HEK293 (cell line): ENCODE data around the gene NINL.

Experiments
- GLI2 ChIP-seq: fragments of 450-650 bp; formaldehyde crosslinking; IDR thresholded peaks from 2 replicates; pipeline ENCODE4; 2017; ENCODE audit warnings: missing biosample characterization, missing genetic modification characterization, low read depth, borderline replicate concordance
- SP3 ChIP-seq: fragments of 450-650 bp; formaldehyde crosslinking; IDR thresholded peaks from 2 replicates; pipeline ENCODE4 v1.5.1; 2016; ENCODE audit warnings: missing biosample characterization, missing genetic modification characterization
- ZBTB21 ChIP-seq: fragments of 450-650 bp; formaldehyde crosslinking; IDR thresholded peaks from 2 replicates; pipeline ENCODE4 v1.5.1; 2017; ENCODE audit warnings: missing biosample characterization, missing genetic modification characterization
- ZBTB7A ChIP-seq: fragments of 450-650 bp; formaldehyde crosslinking; IDR thresholded peaks from 2 replicates; pipeline ENCODE4 v1.5.1; 2016; ENCODE audit warnings: low read depth, missing biosample characterization, missing genetic modification characterization
- ZNF132 ChIP-seq: fragments of 450-650 bp; formaldehyde crosslinking; IDR thresholded peaks from 2 replicates; pipeline ENCODE4 v1.5.1; 2017; ENCODE audit warnings: missing biosample characterization, missing genetic modification characterization, borderline replicate concordance
- ZNF169 ChIP-seq: fragments of 450-650 bp; formaldehyde crosslinking; IDR thresholded peaks from 2 replicates; pipeline ENCODE4 v1.5.1; 2016; ENCODE audit warnings: missing biosample characterization, missing genetic modification characterization
- ZNF174 ChIP-seq: fragments of 450-650 bp; formaldehyde crosslinking; IDR thresholded peaks from 2 replicates; pipeline ENCODE4 v1.5.0; 2017; ENCODE audit warnings: missing biosample characterization, mild to moderate bottlenecking, missing genetic modification characterization
- ZNF175 ChIP-seq: fragments of 450-650 bp; formaldehyde crosslinking; IDR thresholded peaks from 2 replicates; pipeline ENCODE4 v1.5.1; 2016; ENCODE audit warnings: missing biosample characterization, missing genetic modification characterization
- ZNF23 ChIP-seq: fragments of 450-650 bp; formaldehyde crosslinking; IDR thresholded peaks from 2 replicates; pipeline ENCODE4 v1.5.1; 2016; ENCODE audit warnings: missing biosample characterization, missing genetic modification characterization, borderline replicate concordance
- ZNF335 ChIP-seq: fragments of 450-650 bp; formaldehyde crosslinking; conservative IDR thresholded peaks from 2 replicates; pipeline ENCODE4 v1.5.1; 2016; ENCODE audit warnings: missing biosample characterization, missing genetic modification characterization
- ZNF548 ChIP-seq: fragments of 450-650 bp; formaldehyde crosslinking; IDR thresholded peaks from 2 replicates; pipeline ENCODE4 v1.5.1; 2016; ENCODE audit warnings: missing biosample characterization, missing genetic modification characterization
- ZNF560 ChIP-seq: fragments of 450-650 bp; formaldehyde crosslinking; IDR thresholded peaks from 2 replicates; pipeline ENCODE4 v1.5.1; 2017; ENCODE audit warnings: missing biosample characterization, missing genetic modification characterization, borderline replicate concordance
- ZNF629 ChIP-seq: fragments of 450-650 bp; formaldehyde crosslinking; IDR thresholded peaks from 2 replicates; pipeline ENCODE4 v1.5.1; 2017; ENCODE audit warnings: missing biosample characterization, missing genetic modification characterization
- ZNF658 ChIP-seq: fragments of 450-650 bp; formaldehyde crosslinking; IDR thresholded peaks from 2 replicates; pipeline ENCODE4; 2016; ENCODE audit warnings: missing biosample characterization, missing genetic modification characterization
- ZNF670 ChIP-seq: fragments of 450-650 bp; formaldehyde crosslinking; IDR thresholded peaks from 2 replicates; pipeline ENCODE4 v1.5.1; 2016; ENCODE audit warnings: missing biosample characterization, missing genetic modification characterization, low read depth
- TF ChIP-seq, protein P1 (sequence below): fragments of 450-650 bp; formaldehyde crosslinking; IDR thresholded peaks from 2 replicates; pipeline ENCODE4 v1.5.1; 2017; ENCODE audit warnings: missing biosample characterization, missing genetic modification characterization
- TF ChIP-seq, protein P2 (sequence below): fragments of 450-650 bp; formaldehyde crosslinking; conservative IDR thresholded peaks from 2 replicates; pipeline ENCODE4 v1.5.1; 2016; ENCODE audit warnings: low read depth, missing biosample characterization, missing genetic modification characterization
- TF ChIP-seq, protein P3 (sequence below): fragments of 450-650 bp; formaldehyde crosslinking; IDR thresholded peaks from 2 replicates; pipeline ENCODE4 v1.5.1; 2016; ENCODE audit warnings: missing biosample characterization, missing genetic modification characterization, borderline replicate concordance
- TF ChIP-seq, protein P4 (sequence below): fragments of 450-650 bp; formaldehyde crosslinking; IDR thresholded peaks from 2 replicates; pipeline ENCODE4 v1.5.1; 2016; ENCODE audit warnings: missing biosample characterization, missing genetic modification characterization

Gene NINL

DNA sequence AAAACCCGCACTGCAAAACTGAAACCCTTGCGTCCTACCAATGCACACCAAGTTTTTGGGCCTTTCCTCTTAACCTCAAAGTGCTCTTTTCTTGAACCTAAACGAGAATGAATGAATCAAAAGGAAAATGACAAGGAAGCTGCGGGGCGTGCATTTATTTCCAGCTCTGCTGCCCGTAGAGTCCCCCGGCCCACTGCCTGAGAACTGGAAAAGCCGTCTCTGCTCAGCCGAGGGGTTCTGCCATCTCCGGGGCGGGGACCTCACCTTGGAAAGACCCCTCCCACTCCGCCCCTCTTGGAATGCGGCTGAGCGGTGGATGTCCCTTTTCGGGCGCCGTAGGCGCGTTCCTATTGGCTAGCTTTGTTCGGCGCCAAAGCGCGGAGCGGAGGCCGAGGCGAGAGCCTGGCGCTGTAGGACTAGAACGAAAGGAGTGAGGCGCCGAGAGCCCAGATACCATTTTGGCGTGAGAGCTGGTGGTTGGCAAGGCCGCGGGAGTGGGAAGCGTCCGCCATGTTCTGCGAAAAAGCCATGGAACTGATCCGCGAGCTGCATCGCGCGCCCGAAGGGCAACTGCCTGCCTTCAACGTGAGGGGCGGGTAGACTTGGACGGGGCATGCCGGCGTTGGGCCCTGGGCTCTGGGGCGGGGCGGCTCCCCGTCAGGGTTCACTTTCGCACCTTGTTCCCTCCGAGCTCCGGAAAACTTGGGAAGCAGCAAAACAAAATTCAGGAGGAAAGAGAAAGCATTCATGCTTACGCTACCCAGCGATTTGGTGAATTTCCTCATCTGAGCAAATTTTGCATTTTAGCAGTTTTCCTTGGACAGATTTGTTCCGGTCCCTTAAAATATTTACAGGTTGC lies 177.8 kb downstream of the NINL start, which contains the start of gene GINS1 (continued):
- TF ChIP-seq, protein P1, sequence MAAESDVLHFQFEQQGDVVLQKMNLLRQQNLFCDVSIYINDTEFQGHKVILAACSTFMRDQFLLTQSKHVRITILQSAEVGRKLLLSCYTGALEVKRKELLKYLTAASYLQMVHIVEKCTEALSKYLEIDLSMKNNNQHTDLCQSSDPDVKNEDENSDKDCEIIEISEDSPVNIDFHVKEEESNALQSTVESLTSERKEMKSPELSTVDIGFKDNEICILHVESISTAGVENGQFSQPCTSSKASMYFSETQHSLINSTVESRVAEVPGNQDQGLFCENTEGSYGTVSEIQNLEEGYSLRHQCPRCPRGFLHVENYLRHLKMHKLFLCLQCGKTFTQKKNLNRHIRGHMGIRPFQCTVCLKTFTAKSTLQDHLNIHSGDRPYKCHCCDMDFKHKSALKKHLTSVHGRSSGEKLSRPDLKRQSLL (tag by site-specific recombination) = peak; percentile 61; the same call in 1 of the 2 replicates
- TF ChIP-seq ZNF560 (no peak), GLI2 (no peak), ZNF23 (tag by site-specific recombination) (no peak), ZNF670 (tag by site-specific recombination) (no peak), ZBTB21 (tag by site-specific recombination) (no peak), ZNF548 (tag by site-specific recombination) (no peak), ZNF658 (tag by site-specific recombination) (no peak), ZNF175 (tag by site-specific recombination) (no peak), ZNF629 (tag by site-specific recombination) (peak; percentile 54; the same call in 1 of the 2 replicates), ZNF335 (tag by site-specific recombination) (peak; percentile 97), ZNF174 (tag by site-specific recombination) (no peak), SP3 (tag by site-specific recombination) (peak; percentile 92), ZBTB7A (tag by site-specific recombination) (peak; percentile 87), ZNF169 (no peak), ZNF132 (no peak)
- TF ChIP-seq, protein P2, sequence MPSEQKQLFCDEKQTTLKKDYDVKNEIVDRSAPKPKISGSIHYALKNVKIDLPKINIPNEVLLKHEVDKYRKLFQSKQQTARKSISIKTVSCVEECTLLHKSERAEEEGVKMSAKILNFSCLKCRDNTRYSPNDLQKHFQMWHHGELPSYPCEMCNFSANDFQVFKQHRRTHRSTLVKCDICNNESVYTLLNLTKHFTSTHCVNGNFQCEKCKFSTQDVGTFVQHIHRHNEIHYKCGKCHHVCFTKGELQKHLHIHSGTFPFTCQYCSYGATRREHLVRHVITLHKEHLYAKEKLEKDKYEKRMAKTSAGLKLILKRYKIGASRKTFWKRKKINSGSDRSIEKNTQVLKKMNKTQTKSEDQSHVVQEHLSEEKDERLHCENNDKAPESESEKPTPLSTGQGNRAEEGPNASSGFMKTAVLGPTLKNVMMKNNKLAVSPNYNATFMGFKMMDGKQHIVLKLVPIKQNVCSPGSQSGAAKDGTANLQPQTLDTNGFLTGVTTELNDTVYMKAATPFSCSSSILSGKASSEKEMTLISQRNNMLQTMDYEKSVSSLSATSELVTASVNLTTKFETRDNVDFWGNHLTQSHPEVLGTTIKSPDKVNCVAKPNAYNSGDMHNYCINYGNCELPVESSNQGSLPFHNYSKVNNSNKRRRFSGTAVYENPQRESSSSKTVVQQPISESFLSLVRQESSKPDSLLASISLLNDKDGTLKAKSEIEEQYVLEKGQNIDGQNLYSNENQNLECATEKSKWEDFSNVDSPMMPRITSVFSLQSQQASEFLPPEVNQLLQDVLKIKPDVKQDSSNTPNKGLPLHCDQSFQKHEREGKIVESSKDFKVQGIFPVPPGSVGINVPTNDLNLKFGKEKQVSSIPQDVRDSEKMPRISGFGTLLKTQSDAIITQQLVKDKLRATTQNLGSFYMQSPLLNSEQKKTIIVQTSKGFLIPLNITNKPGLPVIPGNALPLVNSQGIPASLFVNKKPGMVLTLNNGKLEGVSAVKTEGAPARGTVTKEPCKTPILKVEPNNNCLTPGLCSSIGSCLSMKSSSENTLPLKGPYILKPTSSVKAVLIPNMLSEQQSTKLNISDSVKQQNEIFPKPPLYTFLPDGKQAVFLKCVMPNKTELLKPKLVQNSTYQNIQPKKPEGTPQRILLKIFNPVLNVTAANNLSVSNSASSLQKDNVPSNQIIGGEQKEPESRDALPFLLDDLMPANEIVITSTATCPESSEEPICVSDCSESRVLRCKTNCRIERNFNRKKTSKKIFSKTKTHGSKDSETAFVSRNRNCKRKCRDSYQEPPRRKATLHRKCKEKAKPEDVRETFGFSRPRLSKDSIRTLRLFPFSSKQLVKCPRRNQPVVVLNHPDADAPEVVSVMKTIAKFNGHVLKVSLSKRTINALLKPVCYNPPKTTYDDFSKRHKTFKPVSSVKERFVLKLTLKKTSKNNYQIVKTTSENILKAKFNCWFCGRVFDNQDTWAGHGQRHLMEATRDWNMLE (tag by site-specific recombination) = no peak
- TF ChIP-seq, protein P3, sequence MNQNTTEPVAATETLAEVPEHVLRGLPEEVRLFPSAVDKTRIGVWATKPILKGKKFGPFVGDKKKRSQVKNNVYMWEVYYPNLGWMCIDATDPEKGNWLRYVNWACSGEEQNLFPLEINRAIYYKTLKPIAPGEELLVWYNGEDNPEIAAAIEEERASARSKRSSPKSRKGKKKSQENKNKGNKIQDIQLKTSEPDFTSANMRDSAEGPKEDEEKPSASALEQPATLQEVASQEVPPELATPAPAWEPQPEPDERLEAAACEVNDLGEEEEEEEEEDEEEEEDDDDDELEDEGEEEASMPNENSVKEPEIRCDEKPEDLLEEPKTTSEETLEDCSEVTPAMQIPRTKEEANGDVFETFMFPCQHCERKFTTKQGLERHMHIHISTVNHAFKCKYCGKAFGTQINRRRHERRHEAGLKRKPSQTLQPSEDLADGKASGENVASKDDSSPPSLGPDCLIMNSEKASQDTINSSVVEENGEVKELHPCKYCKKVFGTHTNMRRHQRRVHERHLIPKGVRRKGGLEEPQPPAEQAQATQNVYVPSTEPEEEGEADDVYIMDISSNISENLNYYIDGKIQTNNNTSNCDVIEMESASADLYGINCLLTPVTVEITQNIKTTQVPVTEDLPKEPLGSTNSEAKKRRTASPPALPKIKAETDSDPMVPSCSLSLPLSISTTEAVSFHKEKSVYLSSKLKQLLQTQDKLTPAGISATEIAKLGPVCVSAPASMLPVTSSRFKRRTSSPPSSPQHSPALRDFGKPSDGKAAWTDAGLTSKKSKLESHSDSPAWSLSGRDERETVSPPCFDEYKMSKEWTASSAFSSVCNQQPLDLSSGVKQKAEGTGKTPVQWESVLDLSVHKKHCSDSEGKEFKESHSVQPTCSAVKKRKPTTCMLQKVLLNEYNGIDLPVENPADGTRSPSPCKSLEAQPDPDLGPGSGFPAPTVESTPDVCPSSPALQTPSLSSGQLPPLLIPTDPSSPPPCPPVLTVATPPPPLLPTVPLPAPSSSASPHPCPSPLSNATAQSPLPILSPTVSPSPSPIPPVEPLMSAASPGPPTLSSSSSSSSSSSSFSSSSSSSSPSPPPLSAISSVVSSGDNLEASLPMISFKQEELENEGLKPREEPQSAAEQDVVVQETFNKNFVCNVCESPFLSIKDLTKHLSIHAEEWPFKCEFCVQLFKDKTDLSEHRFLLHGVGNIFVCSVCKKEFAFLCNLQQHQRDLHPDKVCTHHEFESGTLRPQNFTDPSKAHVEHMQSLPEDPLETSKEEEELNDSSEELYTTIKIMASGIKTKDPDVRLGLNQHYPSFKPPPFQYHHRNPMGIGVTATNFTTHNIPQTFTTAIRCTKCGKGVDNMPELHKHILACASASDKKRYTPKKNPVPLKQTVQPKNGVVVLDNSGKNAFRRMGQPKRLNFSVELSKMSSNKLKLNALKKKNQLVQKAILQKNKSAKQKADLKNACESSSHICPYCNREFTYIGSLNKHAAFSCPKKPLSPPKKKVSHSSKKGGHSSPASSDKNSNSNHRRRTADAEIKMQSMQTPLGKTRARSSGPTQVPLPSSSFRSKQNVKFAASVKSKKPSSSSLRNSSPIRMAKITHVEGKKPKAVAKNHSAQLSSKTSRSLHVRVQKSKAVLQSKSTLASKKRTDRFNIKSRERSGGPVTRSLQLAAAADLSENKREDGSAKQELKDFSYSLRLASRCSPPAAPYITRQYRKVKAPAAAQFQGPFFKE (tag by site-specific recombination) = no peak
- TF ChIP-seq, protein P4, sequence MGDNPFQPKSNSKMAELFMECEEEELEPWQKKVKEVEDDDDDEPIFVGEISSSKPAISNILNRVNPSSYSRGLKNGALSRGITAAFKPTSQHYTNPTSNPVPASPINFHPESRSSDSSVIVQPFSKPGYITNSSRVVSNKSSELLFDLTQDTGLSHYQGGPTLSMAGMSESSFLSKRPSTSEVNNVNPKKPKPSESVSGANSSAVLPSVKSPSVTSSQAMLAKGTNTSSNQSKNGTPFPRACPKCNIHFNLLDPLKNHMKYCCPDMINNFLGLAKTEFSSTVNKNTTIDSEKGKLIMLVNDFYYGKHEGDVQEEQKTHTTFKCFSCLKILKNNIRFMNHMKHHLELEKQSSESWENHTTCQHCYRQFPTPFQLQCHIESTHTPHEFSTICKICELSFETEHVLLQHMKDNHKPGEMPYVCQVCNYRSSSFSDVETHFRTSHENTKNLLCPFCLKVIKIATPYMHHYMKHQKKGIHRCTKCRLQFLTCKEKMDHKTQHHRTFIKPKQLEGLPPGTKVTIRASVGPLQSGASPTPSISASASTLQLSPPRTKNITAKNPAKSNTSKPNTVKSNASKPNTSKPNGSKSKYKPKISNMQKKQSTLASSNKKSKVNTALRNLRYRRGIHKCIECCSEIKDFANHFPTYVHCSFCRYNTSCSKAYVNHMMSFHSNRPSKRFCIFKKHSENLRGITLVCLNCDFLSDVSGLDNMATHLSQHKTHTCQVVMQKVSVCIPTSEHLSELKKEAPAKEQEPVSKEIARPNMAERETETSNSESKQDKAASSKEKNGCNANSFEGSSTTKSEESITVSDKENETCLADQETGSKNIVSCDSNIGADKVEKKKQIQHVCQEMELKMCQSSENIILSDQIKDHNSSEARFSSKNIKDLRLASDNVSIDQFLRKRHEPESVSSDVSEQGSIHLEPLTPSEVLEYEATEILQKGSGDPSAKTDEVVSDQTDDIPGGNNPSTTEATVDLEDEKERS (tag by site-specific recombination) = no peak
